Neural cell (in vitro differentiated cells): ENCODE data around the gene NBDY. TPM values are rescaled to one million over a fixed set of nuclear protein-coding genes. Genes with fewer than 3 reads are reported as not detected.

Experiments used
- H2AFZ ChIP-seq: fragments of 200-600, 300-800 bp; sonication (generic), shearing (Covaris generic); 2 replicates; pipeline ENCODE4 v1.6.0; 2014; ENCODE audit warnings: low read depth, mild to moderate bottlenecking, antibody characterized with exemption, low read length, moderate library complexity
- H3F3A ChIP-seq: fragments of 200-600 bp; shearing (Covaris generic); 2 replicates; pipeline ENCODE4 v1.6.1; 2016; ENCODE audit warnings: mild to moderate bottlenecking, moderate library complexity, mixed read lengths, antibody characterized with exemption, low read length; ENCODE audit not compliant: insufficient read depth, poor library complexity, severe bottlenecking
- H3K27ac ChIP-seq: fragments of 200-600, 300-800 bp; sonication (generic), shearing (Covaris generic); 2 replicates; pipeline ENCODE4 v1.5.1; 2014; ENCODE audit warnings: mild to moderate bottlenecking, low read length, moderate library complexity
- H3K27me3 ChIP-seq: fragments of 300-800, 200-600 bp; sonication (generic), shearing (Covaris generic); 2 replicates; pipeline ENCODE4 v1.6.0; 2014; ENCODE audit warnings: mild to moderate bottlenecking, low read depth, low read length, moderate library complexity; ENCODE audit not compliant: insufficient read depth
- H3K36me3 ChIP-seq: fragments of 300-800, 200-600 bp; sonication (generic), shearing (Covaris generic); 2 replicates; pipeline ENCODE4 v1.5.1; 2014; ENCODE audit warnings: mild to moderate bottlenecking, antibody characterized with exemption, low read length, moderate library complexity; ENCODE audit not compliant: insufficient read depth
- H3K4me2 ChIP-seq: fragments of 300-800, 200-600 bp; sonication (generic), shearing (Covaris generic); 2 replicates; pipeline ENCODE4 v1.6.0; 2014; ENCODE audit warnings: mild to moderate bottlenecking, low read length
- H3K4me3 ChIP-seq: fragments of 300-800, 200-600 bp; sonication (generic), shearing (Covaris generic); 2 replicates; pipeline ENCODE4 v1.5.1; 2014; ENCODE audit warnings: mild to moderate bottlenecking, low read length, moderate library complexity
- H3K79me2 ChIP-seq: fragments of 200-600 bp; shearing (Covaris generic); replicated peaks from 2 replicates; pipeline ENCODE4 v1.6.0; 2014; ENCODE audit warnings: mild to moderate bottlenecking, low read length, moderate library complexity; ENCODE audit not compliant: insufficient read depth
- H3K9ac ChIP-seq: fragments of 300-800, 200-600 bp; sonication (generic), shearing (Covaris generic); 2 replicates; pipeline ENCODE4 v1.6.1; 2016; ENCODE audit warnings: mild to moderate bottlenecking, low read length, mixed read lengths
- H3K9me2 ChIP-seq: fragments of 200-600 bp; shearing (Covaris generic); 2 replicates; pipeline ENCODE4 v1.6.1; 2016; ENCODE audit warnings: mild to moderate bottlenecking, low read length, mixed read lengths; ENCODE audit not compliant: insufficient read depth
- H3K9me3 ChIP-seq: fragments of 200-600, 300-800 bp; sonication (generic), shearing (Covaris generic); 2 replicates; pipeline ENCODE4 v1.6.1; 2016; ENCODE audit warnings: mild to moderate bottlenecking, mixed run types, low read length, moderate library complexity, mixed read lengths
- H4K20me1 ChIP-seq: fragments of 200-600 bp; shearing (Covaris generic); 2 replicates; pipeline ENCODE4 v1.6.1; 2016; ENCODE audit warnings: mild to moderate bottlenecking, mixed run types; ENCODE audit not compliant: insufficient read depth
- CTCF ChIP-seq: fragments of 450-650 bp; IDR thresholded peaks from 2 replicates; pipeline ENCODE4 v1.5.1; 2014; ENCODE audit warnings: antibody characterized with exemption, mild to moderate bottlenecking, moderate library complexity; ENCODE audit not compliant: poor library complexity, severe bottlenecking
- EP300 ChIP-seq: fragments of 450-650 bp; conservative IDR thresholded peaks from 2 replicates; pipeline ENCODE4 v1.6.1; 2014; ENCODE audit warnings: antibody characterized with exemption, mild to moderate bottlenecking, moderate library complexity; ENCODE audit not compliant: poor library complexity, severe bottlenecking
- MXI1 ChIP-seq: fragments of 450-650 bp; conservative IDR thresholded peaks from 2 replicates; pipeline ENCODE4 v1.6.1; 2014; ENCODE audit warnings: antibody characterized with exemption, mild to moderate bottlenecking; ENCODE audit not compliant: poor library complexity, severe bottlenecking
- POLR2AphosphoS5 ChIP-seq: IDR thresholded peaks from 2 replicates; pipeline ENCODE4 v1.6.1; 2012
- RAD21 ChIP-seq: fragments of 450-650 bp; conservative IDR thresholded peaks from 2 replicates; pipeline ENCODE4 v1.6.1; 2014; ENCODE audit warnings: antibody characterized with exemption, mild to moderate bottlenecking, moderate library complexity
- REST ChIP-seq: IDR thresholded peaks from 2 replicates; pipeline ENCODE4 v1.6.1; 2012; ENCODE audit warnings: borderline replicate concordance
- SMC3 ChIP-seq: fragments of 450-650 bp; conservative IDR thresholded peaks from 2 replicates; pipeline ENCODE4 v1.6.1; 2014; ENCODE audit warnings: antibody characterized with exemption, mild to moderate bottlenecking, moderate library complexity; ENCODE audit not compliant: poor library complexity
- TAF1 ChIP-seq: IDR thresholded peaks from 2 replicates; pipeline ENCODE4 v1.6.1; 2012; ENCODE audit warnings: low read depth
- polyA plus RNA-seq: library from polyadenylated mRNA; depleted of rRNA; stranded (reverse); fragments of >200 nt; gene quantifications from 2 replicates; pipeline ENCODE4 v1.2.3, GENCODE V29; 2014

The NBDY gene
- polyA plus RNA-seq, 1 donor from 2014 or later: 29.7 TPM

DNA sequence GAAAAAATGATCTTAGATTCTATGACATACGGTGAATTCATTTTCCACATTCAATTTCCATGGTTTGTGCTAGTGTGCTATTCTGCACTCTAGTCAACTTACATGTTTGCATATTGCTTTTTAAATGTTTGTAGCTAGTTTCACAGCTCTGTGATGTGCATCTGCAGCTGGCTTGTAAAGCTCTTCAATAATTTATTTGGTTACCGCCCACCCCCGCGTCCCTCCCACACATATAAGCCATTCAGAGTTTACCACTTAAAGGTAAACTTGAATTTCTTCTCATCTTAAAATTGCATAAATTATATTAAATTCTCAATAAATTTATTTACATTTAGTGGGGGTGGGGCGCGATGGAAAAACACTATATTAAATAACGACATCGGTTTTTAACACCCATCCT, 291 bp upstream of the NBDY start:
- Histone ChIP-seq H3K27ac (peak overlapping the region; percentile 90), H3K79me2 (peaks cover 17% of the 10 kb centered on the region), H3K36me3 (no peaks in the 10 kb centered on the region), H3K9ac (peak overlapping the region; percentile 76), H3F3A (no peaks in the 10 kb centered on the region), H3K4me2 (no peak overlapping the region), H3K9me3 (no peaks in the 10 kb centered on the region), H3K4me3 (peak overlapping the region; percentile 75), H3K27me3 (no peaks in the 10 kb centered on the region), H3K9me2 (no peaks in the 10 kb centered on the region), H2AFZ (peak overlapping the region; percentile 40), H4K20me1 (no peaks in the 10 kb centered on the region)
- no peak for TF ChIP-seq REST
- TF ChIP-seq MXI1: no peak
- TF ChIP-seq POLR2AphosphoS5: no peak
- TF ChIP-seq SMC3: no peak
- no peak for TF ChIP-seq EP300
- TF ChIP-seq RAD21: no peak
- TF ChIP-seq TAF1: no peak
- TF ChIP-seq CTCF: no peak

- Histone ChIP-seq H3K79me2 (peaks cover 19% of the 10 kb centered on the region), H3K27me3 (no peaks in the 10 kb centered on the region)
- TF ChIP-seq EP300: no peak
- peak; percentile 60 for TF ChIP-seq CTCF
- TF ChIP-seq SMC3: peak; percentile 52
- TF ChIP-seq TAF1: no peak
- peak; percentile 37 for TF ChIP-seq RAD21
These were observed 4.5 kb downstream of the NBDY start for GRCh38 chrX:56733459-56734046.

More at GRCh38 chrX:56733459-56734046, 4.5 kb downstream of the NBDY start:
- Histone ChIP-seq H3K9ac (no peak overlapping the region), H3F3A (no peaks in the 10 kb centered on the region), H3K9me3 (no peaks in the 10 kb centered on the region), H3K9me2 (no peaks in the 10 kb centered on the region), H2AFZ (no peak overlapping the region), H3K4me3 (no peak overlapping the region), H3K36me3 (no peaks in the 10 kb centered on the region), H4K20me1 (no peaks in the 10 kb centered on the region), H3K4me2 (no peak overlapping the region), H3K27ac (no peak overlapping the region)
